Measurements from ENCODE around the gene SCUBE1. TPM values are rescaled to one million over a fixed set of nuclear protein-coding genes. Genes with fewer than 3 reads are reported as not detected.

SCUBE1 gene
- total and polyA plus RNA-seq, 8 donors, result 0.31 to 8.0 (median 1.8) TPM

- Histone ChIP-seq H3K27ac (peak overlapping the region in 2 of 5 donors; percentile 41 to 74), H3K9me3 (no peaks in the 10 kb centered on the region), H3K4me3 (no peak overlapping the region), H3K4me1 (peaks cover 15 to 40% (median 26%) of the 10 kb centered on the region in 4 donors), H3K36me3 (no peaks in the 10 kb centered on the region), H3K27me3 (no peaks in the 10 kb centered on the region)
- TF ChIP-seq, protein P1, sequence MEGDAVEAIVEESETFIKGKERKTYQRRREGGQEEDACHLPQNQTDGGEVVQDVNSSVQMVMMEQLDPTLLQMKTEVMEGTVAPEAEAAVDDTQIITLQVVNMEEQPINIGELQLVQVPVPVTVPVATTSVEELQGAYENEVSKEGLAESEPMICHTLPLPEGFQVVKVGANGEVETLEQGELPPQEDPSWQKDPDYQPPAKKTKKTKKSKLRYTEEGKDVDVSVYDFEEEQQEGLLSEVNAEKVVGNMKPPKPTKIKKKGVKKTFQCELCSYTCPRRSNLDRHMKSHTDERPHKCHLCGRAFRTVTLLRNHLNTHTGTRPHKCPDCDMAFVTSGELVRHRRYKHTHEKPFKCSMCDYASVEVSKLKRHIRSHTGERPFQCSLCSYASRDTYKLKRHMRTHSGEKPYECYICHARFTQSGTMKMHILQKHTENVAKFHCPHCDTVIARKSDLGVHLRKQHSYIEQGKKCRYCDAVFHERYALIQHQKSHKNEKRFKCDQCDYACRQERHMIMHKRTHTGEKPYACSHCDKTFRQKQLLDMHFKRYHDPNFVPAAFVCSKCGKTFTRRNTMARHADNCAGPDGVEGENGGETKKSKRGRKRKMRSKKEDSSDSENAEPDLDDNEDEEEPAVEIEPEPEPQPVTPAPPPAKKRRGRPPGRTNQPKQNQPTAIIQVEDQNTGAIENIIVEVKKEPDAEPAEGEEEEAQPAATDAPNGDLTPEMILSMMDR (IDR thresholded peaks at IDR 0.05), result no peak
- no peak for TF ChIP-seq POLR2A (IDR thresholded peaks at IDR 0.05)
- TF ChIP-seq EP300 (IDR thresholded peaks at IDR 0.05), result no peak
- no peak for TF ChIP-seq POLR2AphosphoS5 (IDR thresholded peaks at IDR 0.05)
- DNase-seq, result peak in 1 of 2 donors; percentile 49
- intact Hi-C loops (cut with DNase I; ENCODE audit: low total_unique reads), result no loop called here
- 29 to 59% (median 36%) methylated on average over 5 to 6 of the region's 6 CpGs for WGBS, 5 donors
These were observed 194.6 kb downstream of the SCUBE1 start for GRCh38 chr22:43148581-43148980.

GRCh38 chr22:43147821-43148220 is 195.4 kb downstream of the SCUBE1 start:
- H3K27me3 ChIP-seq, result no peaks in the 10 kb centered on the region
- H3K4me1 ChIP-seq, result peaks cover 14 to 37% (median 23%) of the 10 kb centered on the region in 4 donors
- WGBS, 5 donors, result 55 to 71% (median 64%) methylated on average over 8 of the region's 8 CpGs
- H3K27ac ChIP-seq, result peak overlapping the region in 2 of 5 donors; percentile 41 to 74
- H3K36me3 ChIP-seq, result no peaks in the 10 kb centered on the region
- DNase-seq, result no peak
- H3K9me3 ChIP-seq, result no peaks in the 10 kb centered on the region
- intact Hi-C loops (cut with DNase I; ENCODE audit: low total_unique reads), result no loop called here
- no peak overlapping the region for H3K4me3 ChIP-seq
- TF ChIP-seq, protein P1 (IDR thresholded peaks at IDR 0.05), result no peak
- TF ChIP-seq POLR2AphosphoS5 (IDR thresholded peaks at IDR 0.05) (no peak), POLR2A (IDR thresholded peaks at IDR 0.05) (no peak), EP300 (IDR thresholded peaks at IDR 0.05) (no peak)

Other genes starting within 250 kb of the SCUBE1 start
- 10 to 100 TPM in 2 of 5 donors, 1 to 10 TPM in 1, not detected in 2; 2.3 to 29.2 (median 13.5) TPM for gene BIK, start 232.6 kb downstream of the SCUBE1 start, total RNA-seq
- 10 to 100 TPM; 12.8 to 25.5 (median 19.7) TPM for gene BIK, start 232.6 kb downstream of the SCUBE1 start, polyA plus RNA-seq
- 100 to 1,000 TPM in 1 of 5 donors, 10 to 100 TPM in 3, not detected in 1; 11.7 to 197 (median 23.6) TPM for gene MCAT, start 200.0 kb downstream of the SCUBE1 start, total RNA-seq
- gene MCAT, start 200.0 kb downstream of the SCUBE1 start, polyA plus RNA-seq, result 10 to 100 TPM; 17.0 to 24.6 (median 17.8) TPM
- gene TSPO, start 191.8 kb downstream of the SCUBE1 start, total RNA-seq, result 100 to 1,000 TPM; 198 to 421 (median 397) TPM
- gene TSPO, start 191.8 kb downstream of the SCUBE1 start, polyA plus RNA-seq, result 100 to 1,000 TPM; 323 to 489 (median 362) TPM
- gene TTLL12, start 156.2 kb downstream of the SCUBE1 start, total RNA-seq, result 10 to 100 TPM in 4 of 5 donors, 1 to 10 TPM in 1; 4.1 to 64.3 (median 18.7) TPM
- gene TTLL12, start 156.2 kb downstream of the SCUBE1 start, polyA plus RNA-seq, result 10 to 100 TPM; 27.6 to 45.3 (median 32.7) TPM
- 1 to 10 TPM in 1 of 5 donors, not detected in 4; 1.5 TPM for gene MPPED1, start 68.6 kb upstream of the SCUBE1 start, total RNA-seq
- gene MPPED1, start 68.6 kb upstream of the SCUBE1 start, polyA plus RNA-seq, result under 1 TPM; 0.19 to 0.61 (median 0.33) TPM